Measurements from ENCODE around the gene SHOC2.
A peak's percentile ranks its signal among the peaks of the same experiment; 100 is the strongest.

SHOC2 gene

DNA sequence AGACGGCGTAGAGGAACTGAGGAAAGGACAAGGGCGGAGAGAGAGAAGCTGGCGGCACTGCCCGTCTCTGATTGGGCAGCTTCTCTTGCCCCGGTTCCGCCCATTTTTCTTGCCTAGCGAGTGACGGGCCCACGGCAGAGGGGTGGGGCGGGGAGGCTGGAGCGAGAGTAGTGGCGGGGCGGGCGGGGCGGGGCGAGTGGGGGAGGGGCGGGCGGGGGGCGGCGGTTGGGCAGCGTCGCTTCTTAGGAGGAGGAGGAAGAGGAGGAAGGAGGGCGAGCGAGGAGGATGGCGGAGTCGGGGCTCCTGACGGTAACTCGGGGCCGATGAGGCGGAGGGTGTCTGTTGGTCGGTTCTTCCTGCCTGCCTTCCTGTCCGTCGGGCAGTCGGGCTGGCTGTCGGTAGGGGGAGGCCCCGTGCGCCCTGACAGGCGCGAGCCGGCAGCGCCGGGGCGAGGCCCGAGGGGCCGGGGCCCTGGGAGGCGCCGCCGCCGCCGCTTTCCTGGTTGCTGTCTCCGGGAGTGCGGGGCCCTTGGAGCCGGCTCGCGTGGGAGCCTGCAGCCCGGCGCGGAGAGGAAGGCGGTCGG, at the start of gene SHOC2:
Gene SHOC2, plus strand, starts transcription at position 256 of the 583 bp plus-strand sequence. CDS start 44,755 bp downstream, outside the sequence.
- H3K4me3 ChIP-seq, result peak within 1 kb of the TSS; percentile 86
- H3K27ac ChIP-seq, result peak within 1 kb of the TSS; percentile 98
- TF ChIP-seq, protein P1, sequence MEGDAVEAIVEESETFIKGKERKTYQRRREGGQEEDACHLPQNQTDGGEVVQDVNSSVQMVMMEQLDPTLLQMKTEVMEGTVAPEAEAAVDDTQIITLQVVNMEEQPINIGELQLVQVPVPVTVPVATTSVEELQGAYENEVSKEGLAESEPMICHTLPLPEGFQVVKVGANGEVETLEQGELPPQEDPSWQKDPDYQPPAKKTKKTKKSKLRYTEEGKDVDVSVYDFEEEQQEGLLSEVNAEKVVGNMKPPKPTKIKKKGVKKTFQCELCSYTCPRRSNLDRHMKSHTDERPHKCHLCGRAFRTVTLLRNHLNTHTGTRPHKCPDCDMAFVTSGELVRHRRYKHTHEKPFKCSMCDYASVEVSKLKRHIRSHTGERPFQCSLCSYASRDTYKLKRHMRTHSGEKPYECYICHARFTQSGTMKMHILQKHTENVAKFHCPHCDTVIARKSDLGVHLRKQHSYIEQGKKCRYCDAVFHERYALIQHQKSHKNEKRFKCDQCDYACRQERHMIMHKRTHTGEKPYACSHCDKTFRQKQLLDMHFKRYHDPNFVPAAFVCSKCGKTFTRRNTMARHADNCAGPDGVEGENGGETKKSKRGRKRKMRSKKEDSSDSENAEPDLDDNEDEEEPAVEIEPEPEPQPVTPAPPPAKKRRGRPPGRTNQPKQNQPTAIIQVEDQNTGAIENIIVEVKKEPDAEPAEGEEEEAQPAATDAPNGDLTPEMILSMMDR (IDR thresholded peaks at IDR 0.05), result no peak
- DNase-seq (ENCODE audit: low spot score), result peak; percentile 100

DNA sequence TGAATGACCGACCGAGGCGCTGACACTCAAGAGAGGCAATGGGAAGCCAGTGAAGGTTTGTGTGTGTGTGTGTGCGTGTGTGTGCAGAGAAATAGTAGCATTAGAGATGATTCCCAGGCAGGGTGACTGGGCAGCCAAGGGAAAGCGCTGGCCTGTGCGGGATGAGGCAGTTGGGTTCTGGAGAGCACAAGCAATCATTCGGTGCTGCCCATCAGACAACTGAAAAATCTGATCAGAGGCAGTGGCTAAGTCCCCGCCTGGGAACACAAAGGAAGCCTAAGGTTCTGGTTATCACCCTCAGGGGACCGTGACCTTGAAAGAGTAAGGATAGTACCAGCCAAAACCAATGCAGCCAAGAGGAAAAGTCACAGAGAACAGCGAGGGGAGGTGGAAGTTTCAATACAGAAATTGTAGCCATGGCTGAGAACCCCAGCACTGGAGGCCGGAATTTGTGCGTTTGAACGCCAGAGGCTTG, 48.5 kb upstream of the SHOC2 start:
- Histone ChIP-seq H3K27ac (peak overlapping the region; percentile 100), H3K4me3 (peak overlapping the region; percentile 97)
- TF ChIP-seq, protein P1 (IDR thresholded peaks at IDR 0.05), result no peak
- no peak for DNase-seq (ENCODE audit: low spot score)

DNA sequence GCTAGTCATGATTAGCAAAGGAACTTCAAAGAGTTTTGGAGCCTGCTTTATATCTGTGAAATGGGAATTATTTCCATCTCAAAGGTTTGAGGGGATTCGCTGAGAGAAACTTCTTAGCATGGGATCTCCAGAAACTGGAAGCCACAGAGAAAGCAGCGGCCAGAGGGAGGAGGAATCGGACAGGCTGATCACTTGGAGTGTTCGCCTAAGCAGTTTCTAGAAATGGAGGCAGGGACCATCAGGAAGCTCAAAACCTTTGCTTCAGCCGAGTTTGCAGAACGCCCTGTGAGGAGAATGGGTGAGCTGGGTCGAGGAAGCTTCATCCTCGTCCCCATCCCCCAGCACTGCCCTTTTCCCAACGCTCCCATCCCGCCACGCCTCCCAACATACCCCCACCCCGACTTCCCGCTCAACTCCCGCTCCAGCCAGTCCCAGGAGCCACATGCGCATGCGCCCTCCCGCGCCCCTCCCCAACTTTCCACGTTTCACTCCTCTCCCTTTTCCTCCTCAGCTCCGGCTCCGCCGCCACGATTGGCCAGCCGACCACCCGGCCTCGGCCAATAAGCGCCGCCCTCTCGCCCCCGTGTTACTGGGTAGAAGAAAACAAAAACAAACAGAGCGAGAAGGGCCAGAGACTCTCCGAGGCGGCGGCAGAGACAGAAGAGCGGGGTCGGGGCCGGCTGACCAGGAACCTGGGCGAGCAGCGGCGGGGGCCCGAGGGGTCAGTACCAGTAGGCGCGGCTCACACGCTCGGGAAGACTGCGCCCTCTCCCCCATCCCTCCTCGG, 47.9 kb upstream of the SHOC2 start, which contains the start of gene PDCD4:
Gene PDCD4, plus strand, starts transcription at position 631 of the 787 bp plus-strand sequence. CDS start 4,100 bp downstream, outside the sequence.
- TF ChIP-seq, protein P1 (IDR thresholded peaks at IDR 0.05), result no peak
- Histone ChIP-seq H3K4me3 (peak within 1 kb of the TSS; percentile 97), H3K27ac (peak within 1 kb of the TSS; percentile 100)
- DNase-seq (ENCODE audit: low spot score), result peak; percentile 100

DNA sequence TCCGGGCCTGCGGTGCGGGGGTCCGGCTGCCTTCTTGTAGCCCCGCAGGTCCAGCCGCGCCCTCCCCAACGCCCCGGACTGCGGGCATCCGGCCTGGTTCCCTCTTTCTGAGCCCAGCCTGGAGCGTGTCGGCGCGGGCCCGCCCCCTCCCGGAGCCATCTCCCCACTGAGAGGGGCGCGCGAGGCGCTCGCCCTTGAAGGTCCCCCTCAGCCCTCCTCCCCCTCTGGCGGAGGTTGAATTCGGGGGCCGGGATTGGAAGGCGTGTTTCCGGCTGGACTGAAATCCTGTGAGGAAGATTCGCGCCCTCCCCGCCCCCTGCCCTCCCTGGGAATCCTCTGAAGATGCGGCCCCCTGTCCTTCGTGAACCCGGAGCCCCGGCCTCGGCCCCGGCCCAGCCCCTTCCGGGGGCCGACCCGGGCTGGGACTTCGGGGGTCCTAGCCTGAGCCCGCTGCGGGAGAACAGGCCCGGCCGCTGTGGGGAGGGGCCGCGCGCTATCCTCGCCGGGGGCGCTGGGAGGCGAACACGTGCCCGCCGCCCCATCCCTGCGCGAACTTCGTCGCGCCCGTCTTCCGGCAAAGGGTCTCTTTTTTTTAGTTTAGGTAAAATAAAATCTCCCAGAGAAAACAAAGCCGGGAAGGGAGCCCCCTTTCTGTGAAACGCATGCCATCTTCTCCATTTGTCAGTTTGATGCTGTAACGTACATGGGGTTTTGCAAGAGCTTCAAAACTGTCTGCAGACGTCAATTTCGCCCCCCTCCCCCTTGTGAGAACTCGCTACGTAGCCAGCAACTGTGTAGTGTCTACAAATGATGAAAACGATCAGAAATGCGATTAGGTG, 47.0 kb upstream of the SHOC2 start:
- H3K4me3 ChIP-seq, result peak overlapping the region; percentile 97
- TF ChIP-seq, protein P1 (IDR thresholded peaks at IDR 0.05), result no peak
- H3K27ac ChIP-seq, result peak overlapping the region; percentile 100
- DNase-seq (ENCODE audit: low spot score), result peak; percentile 90

DNA sequence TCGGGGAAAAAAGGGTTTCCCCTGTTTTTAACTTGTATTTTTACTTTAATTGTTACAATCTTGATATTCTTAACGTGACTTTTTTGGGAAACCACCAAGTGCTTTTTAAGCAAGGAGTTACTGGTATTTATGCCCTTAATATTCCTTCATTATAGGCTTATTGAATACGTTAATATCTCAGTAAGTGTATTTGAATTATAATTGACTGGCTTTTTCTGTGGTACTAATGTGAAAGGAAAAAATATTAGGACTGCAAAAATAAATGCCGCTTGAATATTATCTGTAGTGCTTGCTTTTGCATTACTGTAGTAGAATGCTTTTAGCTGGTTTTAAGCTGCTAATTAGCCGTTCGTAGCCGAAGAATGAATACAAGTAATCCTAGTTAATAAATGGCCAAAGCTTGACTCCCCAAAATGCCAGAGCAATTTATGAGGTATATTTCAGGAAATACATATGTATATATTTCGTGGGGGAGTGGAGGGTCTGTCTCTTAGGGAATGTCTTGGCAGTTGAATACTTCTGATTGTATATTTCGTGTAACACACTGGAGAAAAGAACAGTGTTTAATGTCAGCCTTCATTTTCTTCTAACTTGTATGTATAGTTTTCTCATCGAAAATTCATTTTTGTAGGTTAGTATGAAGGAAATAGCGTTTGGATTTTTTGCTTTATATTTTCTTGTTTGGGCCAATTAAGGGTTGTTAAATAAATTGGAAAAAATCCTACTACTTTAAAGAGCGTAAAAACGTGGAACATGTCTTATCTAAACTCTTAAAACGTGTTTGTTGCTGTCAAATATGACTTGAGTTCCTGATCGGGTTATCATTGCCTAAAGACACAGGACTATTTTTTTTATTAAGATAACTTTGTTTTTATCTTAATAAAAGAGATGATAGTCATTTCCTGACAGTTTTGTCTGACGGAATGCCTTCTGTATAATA, 46.1 kb upstream of the SHOC2 start:
- H3K27ac ChIP-seq, result peak overlapping the region; percentile 100
- DNase-seq (ENCODE audit: low spot score), result no peak
- peak overlapping the region; percentile 97 for H3K4me3 ChIP-seq
- TF ChIP-seq, protein P1 (IDR thresholded peaks at IDR 0.05), result no peak

DNA sequence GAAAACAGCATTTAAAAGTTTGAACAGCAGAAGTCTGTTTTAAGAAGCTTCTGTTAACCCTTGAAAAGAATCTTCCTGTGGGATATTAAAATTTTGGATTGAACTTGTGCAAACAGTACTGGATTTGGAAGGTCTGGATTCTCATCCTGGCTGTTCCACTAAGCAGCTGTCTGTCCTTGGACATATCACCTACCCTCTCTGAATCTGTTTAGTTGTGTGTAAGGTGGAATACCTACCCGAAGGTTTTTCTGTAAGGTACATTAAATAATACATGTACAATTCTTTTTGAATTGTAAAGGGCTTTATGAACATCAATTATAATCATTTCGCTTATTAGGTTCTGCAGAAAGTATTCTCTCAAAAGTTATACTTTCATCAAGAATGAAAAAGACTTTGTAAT, 45.5 kb upstream of the SHOC2 start:
- no peak for DNase-seq (ENCODE audit: low spot score)
- TF ChIP-seq, protein P1 (IDR thresholded peaks at IDR 0.05), result no peak
- Histone ChIP-seq H3K4me3 (peak overlapping the region; percentile 97), H3K27ac (no peak overlapping the region)

Measured in coronary artery (tissue), 2 donors.